HUES48 (cell line): Measurements from ENCODE around the gene TP53AIP1.

ENCODE experiments used
- H3K27ac ChIP-seq: one replicate; pipeline ENCODE4 v1.7.0; 2013; ENCODE audit warnings: low read depth, low read length, inconsistent platforms
- H3K27me3 ChIP-seq: 2 replicates; pipeline ENCODE4 v1.6.1; 2013; ENCODE audit warnings: mild to moderate bottlenecking, low read length; ENCODE audit not compliant: control insufficient read depth, insufficient read depth
- H3K36me3 ChIP-seq: 2 replicates; pipeline ENCODE4 v1.6.1; 2013; ENCODE audit warnings: low read length; ENCODE audit not compliant: control insufficient read depth, insufficient read depth
- H3K4me1 ChIP-seq: 2 replicates; pipeline ENCODE4 v1.6.1; 2013; ENCODE audit warnings: mild to moderate bottlenecking, low read length; ENCODE audit not compliant: control insufficient read depth, insufficient read depth
- H3K4me3 ChIP-seq: 2 replicates; pipeline ENCODE4 v1.5.1; 2013; ENCODE audit warnings: mild to moderate bottlenecking, low read depth, low read length
- H3K9ac ChIP-seq: 2 replicates; pipeline ENCODE4 v1.6.1; 2013; ENCODE audit warnings: mild to moderate bottlenecking, low read depth, low read length, moderate library complexity
- H3K9me3 ChIP-seq: 2 replicates; pipeline ENCODE4 v1.6.1; 2013; ENCODE audit warnings: low read length; ENCODE audit not compliant: control insufficient read depth, insufficient read depth

TP53AIP1 gene

GRCh38 chr11:128896356-128896755 lies 46.3 kb downstream of the TP53AIP1 start:
- Histone ChIP-seq H3K9me3 (no peaks in the 10 kb centered on the region), H3K27me3 (peaks cover 92% of the 10 kb centered on the region), H3K36me3 (no peaks in the 10 kb centered on the region)

GRCh38 chr11:128895526-128895925 lies 47.1 kb downstream of the TP53AIP1 start:
- H3K36me3 ChIP-seq: no peaks in the 10 kb centered on the region
- H3K9me3 ChIP-seq: no peaks in the 10 kb centered on the region
- H3K4me1 ChIP-seq: peaks cover 17% of the 10 kb centered on the region
- no peak overlapping the region for H3K9ac ChIP-seq
- H3K27me3 ChIP-seq: peaks cover 90% of the 10 kb centered on the region
- H3K4me3 ChIP-seq: no peak overlapping the region
- H3K27ac ChIP-seq: no peak overlapping the region

More at GRCh38 chr11:128896356-128896755, 46.3 kb downstream of the TP53AIP1 start:
- Histone ChIP-seq H3K4me1 (peaks cover 19% of the 10 kb centered on the region), H3K9ac (no peak overlapping the region), H3K27ac (no peak overlapping the region), H3K4me3 (no peak overlapping the region)

- peaks cover 90% of the 10 kb centered on the region for H3K27me3 ChIP-seq
- H3K36me3 ChIP-seq: no peaks in the 10 kb centered on the region
- peaks cover 22% of the 10 kb centered on the region for H3K4me1 ChIP-seq
These were observed 48.0 kb downstream of the TP53AIP1 start for GRCh38 chr11:128894685-128895084.

GRCh38 chr11:128894286-128894681 lies 48.4 kb downstream of the TP53AIP1 start:
- H3K36me3 ChIP-seq: no peaks in the 10 kb centered on the region
- no peak overlapping the region for H3K4me3 ChIP-seq
- H3K9me3 ChIP-seq: no peaks in the 10 kb centered on the region
- no peak overlapping the region for H3K9ac ChIP-seq
- H3K27me3 ChIP-seq: peaks cover 90% of the 10 kb centered on the region
- H3K27ac ChIP-seq: no peak overlapping the region
- H3K4me1 ChIP-seq: peaks cover 22% of the 10 kb centered on the region

More at GRCh38 chr11:128894685-128895084, 48.0 kb downstream of the TP53AIP1 start:
- H3K4me3 ChIP-seq: no peak overlapping the region
- no peaks in the 10 kb centered on the region for H3K9me3 ChIP-seq
- no peak overlapping the region for H3K27ac ChIP-seq
- H3K9ac ChIP-seq: no peak overlapping the region

- Histone ChIP-seq H3K9ac (no peak overlapping the region), H3K4me3 (no peak overlapping the region), H3K27me3 (peaks cover 90% of the 10 kb centered on the region), H3K27ac (no peak overlapping the region), H3K36me3 (no peaks in the 10 kb centered on the region), H3K4me1 (peaks cover 22% of the 10 kb centered on the region), H3K9me3 (no peaks in the 10 kb centered on the region)
These were observed 48.9 kb downstream of the TP53AIP1 start for GRCh38 chr11:128893578-128894285.

GRCh38 chr11:128892866-128893565 lies 49.7 kb downstream of the TP53AIP1 start:
- peaks cover 90% of the 10 kb centered on the region for H3K27me3 ChIP-seq
- H3K4me3 ChIP-seq: no peak overlapping the region
- no peak overlapping the region for H3K27ac ChIP-seq
- H3K9me3 ChIP-seq: no peaks in the 10 kb centered on the region
- H3K9ac ChIP-seq: no peak overlapping the region
- peaks cover 29% of the 10 kb centered on the region for H3K4me1 ChIP-seq
- no peaks in the 10 kb centered on the region for H3K36me3 ChIP-seq

- Histone ChIP-seq H3K27ac (no peak overlapping the region), H3K4me3 (peak overlapping the region; percentile 36), H3K4me1 (peaks cover 32% of the 10 kb centered on the region), H3K9me3 (no peaks in the 10 kb centered on the region), H3K9ac (no peak overlapping the region), H3K36me3 (no peaks in the 10 kb centered on the region), H3K27me3 (peaks cover 93% of the 10 kb centered on the region)
These were observed 50.7 kb downstream of the TP53AIP1 start for GRCh38 chr11:128891913-128892398.

- H3K4me3 ChIP-seq: peak within 1 kb of the TSS; percentile 61
- no peaks in the 10 kb centered on the region for H3K9me3 ChIP-seq
- H3K4me1 ChIP-seq: peaks cover 32% of the 10 kb centered on the region
- H3K36me3 ChIP-seq: no peaks in the 10 kb centered on the region
- no peak within 1 kb of the TSS for H3K27ac ChIP-seq
- H3K9ac ChIP-seq: no peak within 1 kb of the TSS
- H3K27me3 ChIP-seq: peaks cover 93% of the 10 kb centered on the region
These were observed 51.9 kb downstream of the TP53AIP1 start, which contains the start of gene KCNJ5 for GRCh38 chr11:128890543-128891368. KCNJ5 (plus strand) TSS chr11:128891356; CDS start chr11:128911274, 19,918 bp downstream.

- Histone ChIP-seq H3K4me3 (peak overlapping the region; percentile 61), H3K9ac (no peak overlapping the region), H3K9me3 (no peaks in the 10 kb centered on the region), H3K4me1 (peaks cover 32% of the 10 kb centered on the region), H3K27ac (no peak overlapping the region), H3K36me3 (no peaks in the 10 kb centered on the region), H3K27me3 (peaks cover 94% of the 10 kb centered on the region)
These were observed 52.5 kb downstream of the TP53AIP1 start for GRCh38 chr11:128890216-128890542.

GRCh38 chr11:128889657-128890213 lies 52.9 kb downstream of the TP53AIP1 start:
- Histone ChIP-seq H3K36me3 (no peaks in the 10 kb centered on the region), H3K9ac (no peak overlapping the region), H3K27ac (no peak overlapping the region), H3K9me3 (no peaks in the 10 kb centered on the region), H3K4me1 (peaks cover 32% of the 10 kb centered on the region), H3K4me3 (peak overlapping the region; percentile 61; the same call in 1 of the 2 replicates), H3K27me3 (peaks cover 95% of the 10 kb centered on the region)
